Measurements from ENCODE around the gene MOB1B. TPM values are rescaled to one million over a fixed set of nuclear protein-coding genes. Genes with fewer than 3 reads are reported as not detected.
A peak's percentile ranks its signal among the peaks of the same experiment; 100 is the strongest.

MOB1B gene
- total and polyA plus RNA-seq, 2 of the 13 experiments (the other 11 are each of a cell fraction or from before 2014, with no cell fraction given), result 3.9 to 4.0 TPM

DNA sequence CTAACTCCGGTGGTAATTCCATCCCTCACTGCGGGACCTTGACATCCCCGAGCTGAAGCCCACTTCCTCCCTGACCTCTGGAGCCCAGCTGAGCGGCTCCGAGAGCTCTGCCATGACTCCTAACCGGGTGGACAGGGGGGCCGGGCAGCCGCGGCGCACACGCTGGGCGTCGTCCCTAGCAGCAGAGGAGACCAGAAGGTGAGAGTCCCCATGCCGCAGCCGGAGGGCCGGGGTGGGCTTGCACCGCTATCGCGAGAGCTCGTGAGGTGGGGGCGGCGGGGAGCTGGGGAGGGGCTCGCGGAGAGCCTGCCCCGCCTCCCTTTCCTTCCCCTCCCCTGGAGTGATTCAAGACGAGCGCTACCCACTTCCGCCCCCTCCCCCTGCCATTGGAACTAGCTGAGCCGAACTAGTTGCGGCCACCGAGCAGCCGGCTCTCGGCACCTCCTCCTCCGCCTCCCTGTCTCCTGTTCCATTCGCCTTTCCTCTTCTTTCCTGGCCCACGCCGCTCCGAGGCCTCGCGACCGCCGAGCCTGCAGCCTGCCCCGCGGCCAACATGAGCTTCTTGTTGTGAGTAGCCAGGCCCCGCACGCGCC, at the start of gene MOB1B (continued):
- TF ChIP-seq RORA (CRISPR knock-in tag; IDR thresholded peaks at IDR 0.05) (no peak), PHF5A (CRISPR knock-in tag; IDR thresholded peaks at IDR 0.05; ENCODE audit: low read depth, unreplicated experiment) (no peak), SOX6 (IDR thresholded peaks at IDR 0.05) (no peak), SOX6 (CRISPR knock-in tag; IDR thresholded peaks at IDR 0.05) (peak; percentile 31; the same call in 1 of the 2 replicates), ESRRA (CRISPR knock-in tag; IDR thresholded peaks at IDR 0.05; ENCODE audit: low read depth) (peak; percentile 20; the same call in 1 of the 2 replicates), BORCS8-MEF2B (CRISPR knock-in tag; IDR thresholded peaks at IDR 0.05) (peak; percentile 74; the same call in 1 of the 2 replicates), PHF20 (CRISPR knock-in tag; IDR thresholded peaks at IDR 0.05) (peak; percentile 70), ZNF12 (CRISPR knock-in tag; IDR thresholded peaks at IDR 0.05) (no peak), CBX5 (CRISPR knock-in tag; IDR thresholded peaks at IDR 0.05; ENCODE audit: borderline replicate concordance) (no peak), MEF2D (CRISPR knock-in tag; IDR thresholded peaks at IDR 0.05) (0 out of 2 replicates have a peak, but pooled peaks have one; percentile 25), ZSCAN30 (CRISPR knock-in tag; IDR thresholded peaks at IDR 0.05) (no peak), ZNF782 (CRISPR knock-in tag; IDR thresholded peaks at IDR 0.05; ENCODE audit: borderline replicate concordance) (peak; percentile 80; the same call in 1 of the 2 replicates), ERF (CRISPR knock-in tag; IDR thresholded peaks at IDR 0.05) (peak; percentile 66), YY1 (IDR thresholded peaks at IDR 0.05; ENCODE audit: insufficient read depth, insufficient replicate concordance, low read depth, low read length) (peak; percentile 63), MBNL3 (CRISPR knock-in tag; conservative IDR thresholded peaks at IDR 0.05) (no peak), SMYD3 (CRISPR knock-in tag; IDR thresholded peaks at IDR 0.05) (0 out of 2 replicates have a peak, but pooled peaks have one; percentile 74), CREB1 (IDR thresholded peaks at IDR 0.05) (no peak), CREB1 (CRISPR knock-in tag; IDR thresholded peaks at IDR 0.05) (no peak), ZNF20 (CRISPR knock-in tag; IDR thresholded peaks at IDR 0.05) (no peak), TRIM24 (CRISPR knock-in tag; IDR thresholded peaks at IDR 0.05) (no peak), ETV5 (CRISPR knock-in tag; IDR thresholded peaks at IDR 0.05; ENCODE audit: borderline replicate concordance) (peak; percentile 61; the same call in 1 of the 2 replicates)
- TF ChIP-seq, protein P1, sequence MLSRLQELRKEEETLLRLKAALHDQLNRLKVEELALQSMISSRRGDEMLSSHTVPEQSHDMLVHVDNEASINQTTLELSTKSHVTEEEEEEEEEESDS (CRISPR knock-in tag; IDR thresholded peaks at IDR 0.05; ENCODE audit: borderline replicate concordance), result no peak
- TF ChIP-seq, protein P2, sequence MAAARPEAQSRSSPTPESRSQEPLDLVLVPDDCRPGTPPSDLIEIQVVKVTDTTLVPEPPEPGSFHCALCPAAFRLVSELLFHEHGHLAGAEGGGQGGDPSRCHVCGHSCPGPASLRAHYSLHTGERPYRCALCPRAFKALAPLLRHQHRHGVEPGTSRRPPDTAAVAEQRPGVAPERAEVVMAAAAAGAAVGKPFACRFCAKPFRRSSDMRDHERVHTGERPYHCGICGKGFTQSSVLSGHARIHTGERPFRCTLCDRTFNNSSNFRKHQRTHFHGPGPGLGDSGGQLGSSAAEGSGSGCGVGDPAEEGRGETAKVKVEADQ (CRISPR knock-in tag; IDR thresholded peaks at IDR 0.05; ENCODE audit: borderline replicate concordance), result 0 out of 2 replicates have a peak, but pooled peaks have one; percentile 49
- TF ChIP-seq, protein P3, sequence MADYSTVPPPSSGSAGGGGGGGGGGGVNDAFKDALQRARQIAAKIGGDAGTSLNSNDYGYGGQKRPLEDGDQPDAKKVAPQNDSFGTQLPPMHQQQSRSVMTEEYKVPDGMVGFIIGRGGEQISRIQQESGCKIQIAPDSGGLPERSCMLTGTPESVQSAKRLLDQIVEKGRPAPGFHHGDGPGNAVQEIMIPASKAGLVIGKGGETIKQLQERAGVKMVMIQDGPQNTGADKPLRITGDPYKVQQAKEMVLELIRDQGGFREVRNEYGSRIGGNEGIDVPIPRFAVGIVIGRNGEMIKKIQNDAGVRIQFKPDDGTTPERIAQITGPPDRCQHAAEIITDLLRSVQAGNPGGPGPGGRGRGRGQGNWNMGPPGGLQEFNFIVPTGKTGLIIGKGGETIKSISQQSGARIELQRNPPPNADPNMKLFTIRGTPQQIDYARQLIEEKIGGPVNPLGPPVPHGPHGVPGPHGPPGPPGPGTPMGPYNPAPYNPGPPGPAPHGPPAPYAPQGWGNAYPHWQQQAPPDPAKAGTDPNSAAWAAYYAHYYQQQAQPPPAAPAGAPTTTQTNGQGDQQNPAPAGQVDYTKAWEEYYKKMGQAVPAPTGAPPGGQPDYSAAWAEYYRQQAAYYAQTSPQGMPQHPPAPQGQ (CRISPR knock-in tag; IDR thresholded peaks at IDR 0.05; ENCODE audit: borderline replicate concordance), result no peak
- TF ChIP-seq, protein P4, sequence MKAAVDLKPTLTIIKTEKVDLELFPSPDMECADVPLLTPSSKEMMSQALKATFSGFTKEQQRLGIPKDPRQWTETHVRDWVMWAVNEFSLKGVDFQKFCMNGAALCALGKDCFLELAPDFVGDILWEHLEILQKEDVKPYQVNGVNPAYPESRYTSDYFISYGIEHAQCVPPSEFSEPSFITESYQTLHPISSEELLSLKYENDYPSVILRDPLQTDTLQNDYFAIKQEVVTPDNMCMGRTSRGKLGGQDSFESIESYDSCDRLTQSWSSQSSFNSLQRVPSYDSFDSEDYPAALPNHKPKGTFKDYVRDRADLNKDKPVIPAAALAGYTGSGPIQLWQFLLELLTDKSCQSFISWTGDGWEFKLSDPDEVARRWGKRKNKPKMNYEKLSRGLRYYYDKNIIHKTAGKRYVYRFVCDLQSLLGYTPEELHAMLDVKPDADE (CRISPR knock-in tag; IDR thresholded peaks at IDR 0.05), result no peak
